ENCODE measurements around the gene CHMP4B. TPM values are rescaled to one million over a fixed set of nuclear protein-coding genes. Genes with fewer than 3 reads are reported as not detected.

The CHMP4B gene
- total and polyA plus RNA-seq, 7 donors, result 102 to 394 (median 115) TPM

DNA sequence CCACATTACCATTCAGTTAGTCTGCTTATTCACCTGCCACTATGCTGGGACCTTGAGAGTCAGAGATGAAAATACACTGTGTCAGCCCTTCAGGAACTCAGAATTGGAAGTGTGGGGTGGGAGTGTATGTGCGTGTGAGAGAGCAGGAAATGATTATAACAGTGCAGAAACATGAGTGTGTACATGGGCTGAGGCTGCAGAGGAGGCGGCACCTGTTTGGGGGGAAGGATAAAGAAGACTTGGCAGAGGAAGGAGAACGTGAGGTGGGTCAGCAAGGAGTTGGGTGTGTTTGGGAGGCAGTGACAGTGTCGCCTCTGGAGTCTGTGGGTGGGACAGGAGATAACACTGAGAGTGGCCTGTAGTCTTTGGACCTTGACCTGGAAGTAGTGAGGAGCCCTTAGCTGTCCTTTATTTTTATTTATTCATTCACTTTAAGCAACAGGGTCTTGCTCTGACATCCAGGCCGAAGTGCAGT lies 3.1 kb downstream of the CHMP4B start:
- Histone ChIP-seq H3K36me3 (no peaks in the 10 kb centered on the region), H3K4me1 (peaks cover 0 to 73% (median 65%) of the 10 kb centered on the region in 4 donors), H3K27me3 (no peaks in the 10 kb centered on the region), H3K4me3 (no peak overlapping the region), H3K27ac (no peak overlapping the region), H3K9me3 (no peaks in the 10 kb centered on the region)
- intact Hi-C loops (cut with DNase I), result loop anchor here (5.0 kb wide), 2 partner anchors 142 to 178 kb away; partner anchors contain the start of genes NECAB3 and RALY
- DNase-seq, result no peak
- WGBS, 2 donors, result 10 to 49% methylated on average over 5 of the region's 5 CpGs
- TF ChIP-seq, protein P1, sequence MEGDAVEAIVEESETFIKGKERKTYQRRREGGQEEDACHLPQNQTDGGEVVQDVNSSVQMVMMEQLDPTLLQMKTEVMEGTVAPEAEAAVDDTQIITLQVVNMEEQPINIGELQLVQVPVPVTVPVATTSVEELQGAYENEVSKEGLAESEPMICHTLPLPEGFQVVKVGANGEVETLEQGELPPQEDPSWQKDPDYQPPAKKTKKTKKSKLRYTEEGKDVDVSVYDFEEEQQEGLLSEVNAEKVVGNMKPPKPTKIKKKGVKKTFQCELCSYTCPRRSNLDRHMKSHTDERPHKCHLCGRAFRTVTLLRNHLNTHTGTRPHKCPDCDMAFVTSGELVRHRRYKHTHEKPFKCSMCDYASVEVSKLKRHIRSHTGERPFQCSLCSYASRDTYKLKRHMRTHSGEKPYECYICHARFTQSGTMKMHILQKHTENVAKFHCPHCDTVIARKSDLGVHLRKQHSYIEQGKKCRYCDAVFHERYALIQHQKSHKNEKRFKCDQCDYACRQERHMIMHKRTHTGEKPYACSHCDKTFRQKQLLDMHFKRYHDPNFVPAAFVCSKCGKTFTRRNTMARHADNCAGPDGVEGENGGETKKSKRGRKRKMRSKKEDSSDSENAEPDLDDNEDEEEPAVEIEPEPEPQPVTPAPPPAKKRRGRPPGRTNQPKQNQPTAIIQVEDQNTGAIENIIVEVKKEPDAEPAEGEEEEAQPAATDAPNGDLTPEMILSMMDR (IDR thresholded peaks at IDR 0.05), result no peak
- TF ChIP-seq POLR2AphosphoS5 (IDR thresholded peaks at IDR 0.05) (no peak), EP300 (IDR thresholded peaks at IDR 0.05) (no peak), POLR2A (IDR thresholded peaks at IDR 0.05) (no peak)

GRCh38 chr20:33815671-33816070 lies 4.5 kb downstream of the CHMP4B start:
- Histone ChIP-seq H3K27ac (no peak overlapping the region), H3K4me1 (peaks cover 0 to 87% (median 78%) of the 10 kb centered on the region in 4 donors), H3K4me3 (no peak overlapping the region), H3K27me3 (no peaks in the 10 kb centered on the region), H3K9me3 (no peaks in the 10 kb centered on the region), H3K36me3 (no peaks in the 10 kb centered on the region)
- no peak for DNase-seq
- 93 to 98% methylated on average over 3 of the region's 3 CpGs for WGBS, 2 donors
- intact Hi-C loops (cut with DNase I), result no loop called here
- TF ChIP-seq POLR2AphosphoS5 (IDR thresholded peaks at IDR 0.05) (no peak), POLR2A (IDR thresholded peaks at IDR 0.05) (no peak), EP300 (IDR thresholded peaks at IDR 0.05) (no peak)
- TF ChIP-seq, protein P1 (IDR thresholded peaks at IDR 0.05), result no peak

DNA sequence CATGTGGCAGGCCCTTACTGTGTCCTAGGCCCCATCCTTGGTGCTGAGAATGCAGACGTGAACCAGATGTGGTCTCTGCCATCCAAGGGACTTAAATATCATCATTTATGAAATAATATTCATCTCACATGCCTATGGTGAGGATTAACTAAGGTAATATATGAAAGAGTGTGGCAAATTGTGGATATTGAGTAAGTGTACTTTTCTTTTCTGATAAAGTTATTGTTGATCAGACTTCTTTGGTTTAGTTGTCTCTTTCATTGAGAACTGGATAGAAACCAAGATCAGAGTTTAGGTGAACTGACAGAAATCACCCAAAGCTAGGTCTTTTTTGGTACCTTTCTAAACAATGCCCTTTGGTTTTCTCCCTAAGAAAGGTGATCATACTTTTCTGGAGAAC lies 5.0 kb downstream of the CHMP4B start:
- no peak overlapping the region for H3K27ac ChIP-seq
- no peak overlapping the region for H3K4me3 ChIP-seq
- intact Hi-C loops (cut with DNase I), result no loop called here
- H3K36me3 ChIP-seq, result no peaks in the 10 kb centered on the region
- no peaks in the 10 kb centered on the region for H3K27me3 ChIP-seq
- H3K9me3 ChIP-seq, result no peaks in the 10 kb centered on the region
- DNase-seq, result no peak
- TF ChIP-seq POLR2AphosphoS5 (IDR thresholded peaks at IDR 0.05) (no peak), EP300 (IDR thresholded peaks at IDR 0.05) (no peak), POLR2A (IDR thresholded peaks at IDR 0.05) (no peak)
- TF ChIP-seq, protein P1 (IDR thresholded peaks at IDR 0.05), result no peak
- H3K4me1 ChIP-seq, result peaks cover 0 to 88% (median 78%) of the 10 kb centered on the region in 4 donors
- WGBS, 2 donors, result 86 to 87% methylated on average over 1 of the region's 1 CpG

DNA sequence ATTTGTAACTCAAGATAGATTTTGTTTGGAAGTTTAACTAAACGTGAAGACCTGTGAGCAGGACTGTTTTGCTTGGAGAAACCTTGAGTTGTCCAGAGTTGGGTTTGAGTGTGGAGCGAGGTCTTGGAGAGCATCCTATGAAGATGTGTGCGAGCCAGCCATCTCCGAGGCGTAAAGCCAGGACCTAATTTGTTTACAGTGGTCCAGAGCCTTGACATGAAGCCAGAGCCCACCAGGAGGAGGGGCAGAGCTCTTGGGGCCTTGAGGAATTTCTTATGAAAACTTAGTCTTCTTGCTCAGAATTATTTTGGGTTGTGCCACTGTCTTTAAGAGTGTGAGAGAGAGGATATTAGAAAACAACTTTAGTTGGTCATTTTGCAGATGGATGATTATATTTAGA lies 6.3 kb downstream of the CHMP4B start:
- H3K4me3 ChIP-seq, result no peak overlapping the region
- H3K36me3 ChIP-seq, result no peaks in the 10 kb centered on the region
- intact Hi-C loops (cut with DNase I), result no loop called here
- DNase-seq, result no peak
- no peaks in the 10 kb centered on the region for H3K9me3 ChIP-seq
- H3K4me1 ChIP-seq, result peaks cover 0 to 83% (median 75%) of the 10 kb centered on the region in 4 donors
- no peak for TF ChIP-seq POLR2AphosphoS5 (IDR thresholded peaks at IDR 0.05)
- TF ChIP-seq, protein P1 (IDR thresholded peaks at IDR 0.05), result no peak
- no peak for TF ChIP-seq POLR2A (IDR thresholded peaks at IDR 0.05)
- TF ChIP-seq EP300 (IDR thresholded peaks at IDR 0.05), result no peak
- 73 to 79% methylated on average over 5 of the region's 5 CpGs for WGBS, 2 donors
- H3K27me3 ChIP-seq, result no peaks in the 10 kb centered on the region
- H3K27ac ChIP-seq, result peak overlapping the region in 1 of 4 donors; percentile 34

DNA sequence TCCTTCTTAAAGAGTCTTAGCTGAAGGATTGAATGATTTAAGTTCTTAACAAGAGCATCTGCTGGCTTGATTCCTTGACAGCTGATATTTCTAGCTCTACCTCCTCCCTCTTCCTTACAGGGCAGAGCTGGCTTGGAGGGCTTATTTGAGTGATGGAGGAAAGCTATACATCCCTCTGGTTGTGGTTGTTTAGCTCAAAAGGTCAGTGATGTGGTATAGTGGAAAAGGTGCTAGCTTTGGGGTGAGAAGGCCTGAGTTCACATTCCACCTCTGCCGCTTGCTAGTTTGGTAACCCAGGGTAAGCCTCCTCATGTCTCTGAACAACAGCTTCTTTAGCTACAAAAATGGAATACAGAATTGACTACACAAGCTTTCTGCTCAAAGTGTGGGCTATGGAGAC lies 8.3 kb downstream of the CHMP4B start:
- Histone ChIP-seq H3K9me3 (no peaks in the 10 kb centered on the region), H3K27me3 (no peaks in the 10 kb centered on the region), H3K4me1 (peaks cover 0 to 64% (median 59%) of the 10 kb centered on the region in 4 donors), H3K36me3 (no peaks in the 10 kb centered on the region), H3K4me3 (no peak overlapping the region), H3K27ac (no peak overlapping the region)
- 94 to 95% methylated on average over 1 of the region's 1 CpG for whole genome bisulfite sequencing, 2 donors
- TF ChIP-seq POLR2AphosphoS5 (IDR thresholded peaks at IDR 0.05), result no peak
- TF ChIP-seq POLR2A (IDR thresholded peaks at IDR 0.05), result no peak
- DNase-seq, result no peak
- intact Hi-C loops (cut with DNase I), result no loop called here

Measured in sigmoid colon (tissue), 7 donors.